Sigmoid colon (tissue), 4 donors: Measurements from ENCODE around the gene PDE9A.
"Not testable (repeated sequence)": the region's sequence is repeated elsewhere in the genome, so short reads cannot be mapped to it uniquely, and the experiment has no call there.

ENCODE experiments used
- EP300 ChIP-seq, 4 donors: sonication (generic); formaldehyde crosslinking; IDR thresholded peaks; one replicate each; pipeline ENCODE4 v1.6.1; 2017; ENCODE audit warnings: antibody characterized with exemption in 4 of 4
- POLR2A ChIP-seq, 2 donors: fragments of 450-650 bp; IDR thresholded peaks; one replicate each; pipeline ENCODE4 v1.6.1; 2016; ENCODE audit warnings: antibody characterized with exemption in 2 of 2, mild to moderate bottlenecking in 2 of 2, moderate library complexity in 2 of 2
- POLR2AphosphoS5 ChIP-seq, 4 donors: sonication (generic); formaldehyde crosslinking; IDR thresholded peaks; one replicate each; pipeline ENCODE4 v1.6.1; 2017; ENCODE audit warnings: antibody characterized with exemption in 4 of 4
- TF ChIP-seq, protein P1 (sequence below), 4 experiments: fragments of 450-650 bp in 3 of 4; fragments of 200-600 bp in 1 of 4; IDR thresholded peaks; one replicate each; pipeline ENCODE4 v1.5.1; 2016 to 2019; ENCODE audit warnings: antibody characterized with exemption in 4 of 4, mild to moderate bottlenecking in 3 of 4, moderate library complexity in 2 of 4

DNA sequence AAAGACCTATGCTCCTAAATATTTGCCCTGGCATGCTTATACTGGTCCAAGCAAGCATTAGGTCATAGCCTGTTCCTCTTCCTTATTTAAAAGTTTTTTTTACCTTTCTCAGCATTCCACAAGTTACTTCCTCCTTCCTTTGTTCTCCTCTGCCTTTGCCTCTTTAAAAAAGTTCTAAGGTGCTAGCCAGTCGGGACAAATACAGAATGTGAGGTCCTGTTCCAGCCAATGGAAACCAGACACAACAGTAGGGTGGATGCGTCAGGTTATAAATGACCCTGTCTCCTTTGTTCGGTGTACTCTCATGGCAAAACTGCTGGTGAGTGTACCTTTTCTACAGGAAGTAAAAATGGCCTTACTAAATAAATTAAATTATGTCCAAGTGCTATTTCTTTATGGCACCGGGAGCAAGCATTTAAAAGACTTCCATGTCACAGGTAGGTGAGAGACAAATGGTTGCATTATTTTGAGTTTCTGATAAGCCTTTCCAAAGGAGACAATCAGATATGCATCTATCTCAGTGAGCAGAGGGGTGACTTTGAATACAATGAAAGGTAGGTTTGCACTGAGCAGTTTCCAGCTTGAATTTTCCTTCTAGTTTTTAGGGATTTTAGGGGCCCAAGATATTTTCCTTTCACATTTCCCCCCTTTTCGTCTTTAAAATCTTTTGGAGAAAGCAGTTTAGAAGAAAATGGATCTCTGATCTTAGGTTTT is 159.3 kb downstream of the PDE9A start:
- TF ChIP-seq, protein P1, sequence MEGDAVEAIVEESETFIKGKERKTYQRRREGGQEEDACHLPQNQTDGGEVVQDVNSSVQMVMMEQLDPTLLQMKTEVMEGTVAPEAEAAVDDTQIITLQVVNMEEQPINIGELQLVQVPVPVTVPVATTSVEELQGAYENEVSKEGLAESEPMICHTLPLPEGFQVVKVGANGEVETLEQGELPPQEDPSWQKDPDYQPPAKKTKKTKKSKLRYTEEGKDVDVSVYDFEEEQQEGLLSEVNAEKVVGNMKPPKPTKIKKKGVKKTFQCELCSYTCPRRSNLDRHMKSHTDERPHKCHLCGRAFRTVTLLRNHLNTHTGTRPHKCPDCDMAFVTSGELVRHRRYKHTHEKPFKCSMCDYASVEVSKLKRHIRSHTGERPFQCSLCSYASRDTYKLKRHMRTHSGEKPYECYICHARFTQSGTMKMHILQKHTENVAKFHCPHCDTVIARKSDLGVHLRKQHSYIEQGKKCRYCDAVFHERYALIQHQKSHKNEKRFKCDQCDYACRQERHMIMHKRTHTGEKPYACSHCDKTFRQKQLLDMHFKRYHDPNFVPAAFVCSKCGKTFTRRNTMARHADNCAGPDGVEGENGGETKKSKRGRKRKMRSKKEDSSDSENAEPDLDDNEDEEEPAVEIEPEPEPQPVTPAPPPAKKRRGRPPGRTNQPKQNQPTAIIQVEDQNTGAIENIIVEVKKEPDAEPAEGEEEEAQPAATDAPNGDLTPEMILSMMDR (IDR thresholded peaks at IDR 0.05), result not testable (repeated sequence)
- TF ChIP-seq EP300, POLR2A, POLR2AphosphoS5 (IDR thresholded peaks at IDR 0.05): not testable (repeated sequence)
